HT-29 (cell line): Measurements from ENCODE around the gene NDRG4. TPM values are rescaled to one million over a fixed set of nuclear protein-coding genes. Genes with fewer than 3 reads are reported as not detected.
"Not testable (repeated sequence)": the region's sequence is repeated elsewhere in the genome, so short reads cannot be mapped to it uniquely, and the experiment has no call there.

Experiments
- DNase-seq: peaks from one replicate; pipeline ENCODE4 v3.0.0-alpha.2; 2015; ENCODE audit warnings: low spot score
- total RNA-seq: library from RNA; depleted of rRNA; stranded (reverse); fragments of >200 nt; shearing (Covaris generic); gene quantifications from 2 replicates; pipeline ENCODE4 v1.2.3, GENCODE V29; 2014

NDRG4 gene
- total RNA-seq, 1 experiment from 2014 or later, result 2.1 TPM

- DNase-seq, result no peak
Measured at GRCh38 chr16:58465817-58466216, 34.1 kb upstream of the NDRG4 start.

GRCh38 chr16:58466396-58466795 lies 33.5 kb upstream of the NDRG4 start:
- no peak for DNase-seq

- DNase-seq, result no peak
Measured at GRCh38 chr16:58467905-58468304, 32.0 kb upstream of the NDRG4 start.

- no peak for DNase-seq
Measured at GRCh38 chr16:58471209-58471975, 28.6 kb upstream of the NDRG4 start.

- no peak for DNase-seq
Measured at GRCh38 chr16:58472266-58472665, 27.7 kb upstream of the NDRG4 start.

GRCh38 chr16:58472827-58473226 lies 27.1 kb upstream of the NDRG4 start:
- DNase-seq, result no peak

- DNase-seq, result no peak
Measured at GRCh38 chr16:58474296-58474695, 25.6 kb upstream of the NDRG4 start.

- DNase-seq, result no peak
Measured at GRCh38 chr16:58475091-58475619, 24.8 kb upstream of the NDRG4 start.

- no peak for DNase-seq
Measured at GRCh38 chr16:58476791-58477190, 23.2 kb upstream of the NDRG4 start.

- DNase-seq, result no peak
Measured at GRCh38 chr16:58478427-58478826, 21.5 kb upstream of the NDRG4 start.

GRCh38 chr16:58481226-58481869 lies 18.6 kb upstream of the NDRG4 start:
- no peak for DNase-seq

GRCh38 chr16:58481931-58482330 lies 18.0 kb upstream of the NDRG4 start:
- DNase-seq, result no peak

GRCh38 chr16:58485184-58485887 lies 14.6 kb upstream of the NDRG4 start:
- DNase-seq, result no peak

GRCh38 chr16:58487566-58488351 lies 12.2 kb upstream of the NDRG4 start:
- DNase-seq, result peak; percentile 81

GRCh38 chr16:58488531-58488930 lies 11.4 kb upstream of the NDRG4 start:
- no peak for DNase-seq

GRCh38 chr16:58490065-58490464 lies 9.9 kb upstream of the NDRG4 start:
- DNase-seq, result no peak

- DNase-seq, result not testable (repeated sequence)
Measured at GRCh38 chr16:58490539-58490938, 9.4 kb upstream of the NDRG4 start.

- no peak for DNase-seq
Measured at GRCh38 chr16:58492066-58492465, 7.9 kb upstream of the NDRG4 start.

- DNase-seq, result no peak
Measured at GRCh38 chr16:58492735-58493134, 7.2 kb upstream of the NDRG4 start.

- DNase-seq, result no peak
Measured at GRCh38 chr16:58493756-58494431, 6.0 kb upstream of the NDRG4 start.

- peak; percentile 93 for DNase-seq
Measured at GRCh38 chr16:58494981-58495520, 4.9 kb upstream of the NDRG4 start.
